WTC11 (cell line): Measurements from ENCODE around the gene ACBD3. TPM values are rescaled to one million over a fixed set of nuclear protein-coding genes. Genes with fewer than 3 reads are reported as not detected.

Source experiments
- ATAC-seq: fragments of 200-7000 bp; cut with Tn5 transposase; 2 replicates; pipeline ENCODE4 v1.10.0; 2021; ENCODE audit warnings: mild to moderate bottlenecking, moderate library complexity
- CTCF ChIA-PET: fragments of 300-600 bp; sonication (Branson Sonifier 250); formaldehyde crosslinking; loops from one replicate; lab custom pipeline; 2021; ENCODE audit warnings: antibody characterized with exemption; lab: Charles Lee
- POLR2A ChIA-PET: fragments of 350-600 bp; sonication (Branson Sonifier 250); formaldehyde crosslinking; loops from one replicate; lab custom pipeline; 2021; ENCODE audit warnings: antibody characterized with exemption; lab: Charles Lee
- DNase-seq: peaks from one replicate; pipeline ENCODE4 v3.0.0; 2021; ENCODE audit warnings: low spot score
- H3K27ac Mint-ChIP-seq: 2 replicates; pipeline ENCODE4 v1.8.0; 2021; ENCODE audit warnings: mixed read lengths
- H3K27me3 Mint-ChIP-seq: 2 replicates; pipeline ENCODE4 v1.8.0; 2021; ENCODE audit warnings: low read depth, mild to moderate bottlenecking, moderate library complexity, mixed read lengths
- H3K36me3 Mint-ChIP-seq: 2 replicates; pipeline ENCODE4 v1.8.0; 2021; ENCODE audit warnings: mixed read lengths
- H3K4me1 Mint-ChIP-seq: 2 replicates; pipeline ENCODE4 v1.8.0; 2022; ENCODE audit warnings: mixed read lengths
- H3K4me3 Mint-ChIP-seq: 2 replicates; pipeline ENCODE4 v1.8.0; 2021; ENCODE audit warnings: mild to moderate bottlenecking, moderate library complexity, mixed read lengths
- H3K9me3 Mint-ChIP-seq: 2 replicates; pipeline ENCODE4 v1.8.0; 2021; ENCODE audit warnings: mixed read lengths
- CREM ChIP-seq: sonication (generic); formaldehyde crosslinking; IDR thresholded peaks from 2 replicates; pipeline ENCODE4 v1.8.1; 2022; ENCODE audit warnings: mild to moderate bottlenecking, missing genetic modification reagents, moderate library complexity
- ELF4 ChIP-seq: sonication (generic); formaldehyde crosslinking; IDR thresholded peaks from 2 replicates; pipeline ENCODE4 v1.8.1; 2022; ENCODE audit warnings: low read depth, mild to moderate bottlenecking, moderate library complexity, missing genetic modification reagents
- ETV6 ChIP-seq: sonication (generic); formaldehyde crosslinking; IDR thresholded peaks from 2 replicates; pipeline ENCODE4 v1.8.1; 2022; ENCODE audit warnings: mild to moderate bottlenecking, missing genetic modification reagents
- FOXJ3 ChIP-seq: sonication (generic); formaldehyde crosslinking; IDR thresholded peaks from 2 replicates; pipeline ENCODE4 v1.9.0; 2021; ENCODE audit warnings: missing genetic modification reagents, mild to moderate bottlenecking, borderline replicate concordance
- GTF2I ChIP-seq: fragments of 250-450 bp; sonication (Bioruptor Pico); conservative IDR thresholded peaks from 2 replicates; pipeline ENCODE4 v1.4.0; 2021; ENCODE audit warnings: mild to moderate bottlenecking
- NFE2L1 ChIP-seq: sonication (generic); formaldehyde crosslinking; IDR thresholded peaks from 2 replicates; pipeline ENCODE4 v1.8.1; 2023; ENCODE audit warnings: missing genetic modification reagents
- SOX15 ChIP-seq: fragments of 250-450 bp; sonication (Bioruptor Pico); IDR thresholded peaks from 2 replicates; pipeline ENCODE4 v1.9.0; 2021; ENCODE audit warnings: mild to moderate bottlenecking
- SP1 ChIP-seq: sonication (generic); formaldehyde crosslinking; conservative IDR thresholded peaks from 2 replicates; pipeline ENCODE4 v1.8.1; 2022; ENCODE audit warnings: missing genetic modification reagents
- TCF7 ChIP-seq: sonication (generic); formaldehyde crosslinking; IDR thresholded peaks from 2 replicates; pipeline ENCODE4 v1.8.0; 2022; ENCODE audit warnings: mild to moderate bottlenecking, low read depth, missing genetic modification reagents, moderate library complexity
- TEAD1 ChIP-seq: sonication (generic); formaldehyde crosslinking; IDR thresholded peaks from 2 replicates; pipeline ENCODE4 v1.8.0; 2022; ENCODE audit warnings: mild to moderate bottlenecking, missing genetic modification reagents
- ZNF121 ChIP-seq: sonication (generic); formaldehyde crosslinking; IDR thresholded peaks from 2 replicates; pipeline ENCODE4 v1.8.0; 2023; ENCODE audit warnings: missing genetic modification reagents
- total RNA-seq: library from RNA; stranded (reverse); gene quantifications from 3 replicates; pipeline ENCODE4 v1.2.3, GENCODE V29; 2021
- TF ChIP-seq, protein P1 (sequence below): fragments of 250-450 bp; sonication (Bioruptor Pico); IDR thresholded peaks from 2 replicates; pipeline ENCODE4 v1.8.0; 2021; ENCODE audit warnings: mild to moderate bottlenecking
- TF ChIP-seq, protein P2 (sequence below): sonication (generic); formaldehyde crosslinking; IDR thresholded peaks from 2 replicates; pipeline ENCODE4 v1.8.0; 2022; ENCODE audit warnings: mild to moderate bottlenecking, missing genetic modification reagents
- TF ChIP-seq, protein P3 (sequence below): sonication (generic); formaldehyde crosslinking; IDR thresholded peaks from 2 replicates; pipeline ENCODE4 v1.8.1; 2023; ENCODE audit warnings: mild to moderate bottlenecking, missing genetic modification reagents
- TF ChIP-seq, protein P4 (sequence below): sonication (generic); formaldehyde crosslinking; conservative IDR thresholded peaks from 2 replicates; pipeline ENCODE4 v1.8.1; 2022; ENCODE audit warnings: mild to moderate bottlenecking, missing genetic modification reagents

The ACBD3 gene
- total RNA-seq, 1 experiment from 2014 or later, result 38.9 TPM

DNA sequence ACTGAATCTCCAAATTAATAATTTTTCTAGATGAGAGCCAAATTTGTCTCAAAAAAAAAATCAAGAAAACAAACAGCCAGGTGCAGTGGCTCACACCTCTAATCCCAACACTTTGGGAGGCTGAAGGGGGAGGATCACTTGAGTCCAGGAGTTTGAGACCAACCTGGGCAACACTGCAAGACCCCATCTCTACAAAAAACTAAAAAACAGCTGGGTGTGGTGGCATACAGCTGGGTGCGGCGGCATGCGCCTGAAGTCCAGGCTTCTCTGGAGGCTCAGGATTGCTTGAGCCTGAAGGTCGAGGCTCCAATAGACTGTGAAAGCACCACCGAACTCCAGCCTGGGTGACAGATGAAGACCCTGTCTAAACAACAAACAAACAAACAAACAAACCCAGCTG lies 14.0 kb downstream of the ACBD3 start:
- no peaks in the 10 kb centered on the region for H3K4me1 Mint-ChIP-seq
- peaks cover 4% of the 10 kb centered on the region; the same call in 1 of the 2 replicates for H3K9me3 Mint-ChIP-seq
- ATAC-seq (no peak), DNase-seq (no peak)
- H3K27ac Mint-ChIP-seq, result peak overlapping the region; percentile 60; the same call in 1 of the 2 replicates
- H3K36me3 Mint-ChIP-seq, result peaks cover 7% of the 10 kb centered on the region
- POLR2A ChIA-PET, result no interaction called here
- no peak overlapping the region for H3K4me3 Mint-ChIP-seq
- no peaks in the 10 kb centered on the region for H3K27me3 Mint-ChIP-seq
- CTCF ChIA-PET, result interaction anchor here (1.0 to 2.1 kb wide), 2 partner anchors 47 to 236 kb away, joined by 3 to 7 read pairs; partner anchors contain the start of gene PARP1
- TF ChIP-seq ZNF121 (CRISPR knock-in tag) (peak; percentile 68; the same call in 1 of the 2 replicates), GTF2I (CRISPR knock-in tag) (no peak)

DNA sequence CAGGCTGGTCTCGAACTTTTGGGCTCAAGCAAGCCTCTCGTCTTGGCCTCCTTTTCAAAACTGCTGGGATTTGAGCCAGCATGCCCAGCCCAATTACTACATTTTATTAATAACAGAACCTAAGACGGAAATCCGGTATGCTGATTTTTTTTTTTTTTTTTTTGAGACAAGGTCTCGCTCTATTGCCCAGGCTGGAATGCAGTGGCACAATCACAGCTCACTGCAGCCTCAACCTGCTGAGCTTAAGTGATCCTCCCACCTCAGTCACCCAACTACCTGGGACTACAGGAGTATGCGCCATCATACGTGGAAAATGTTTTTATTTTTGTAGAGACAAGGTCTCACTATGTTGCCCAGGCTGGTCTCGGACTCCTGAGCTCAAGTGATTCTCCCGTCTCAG lies 20.2 kb downstream of the ACBD3 start:
- ChIA-PET CTCF (interaction anchor here (1.4 to 2.4 kb wide), 2 partner anchors 41 to 102 kb away, joined by 3 to 10 read pairs; no protein-coding TSS in a partner anchor), POLR2A (no interaction called here)
- H3K36me3 Mint-ChIP-seq, result peaks cover 31% of the 10 kb centered on the region
- H3K27me3 Mint-ChIP-seq, result no peaks in the 10 kb centered on the region
- H3K27ac Mint-ChIP-seq, result no peak overlapping the region
- no peaks in the 10 kb centered on the region for H3K4me1 Mint-ChIP-seq
- no peak overlapping the region for H3K4me3 Mint-ChIP-seq
- TF ChIP-seq, protein P1, sequence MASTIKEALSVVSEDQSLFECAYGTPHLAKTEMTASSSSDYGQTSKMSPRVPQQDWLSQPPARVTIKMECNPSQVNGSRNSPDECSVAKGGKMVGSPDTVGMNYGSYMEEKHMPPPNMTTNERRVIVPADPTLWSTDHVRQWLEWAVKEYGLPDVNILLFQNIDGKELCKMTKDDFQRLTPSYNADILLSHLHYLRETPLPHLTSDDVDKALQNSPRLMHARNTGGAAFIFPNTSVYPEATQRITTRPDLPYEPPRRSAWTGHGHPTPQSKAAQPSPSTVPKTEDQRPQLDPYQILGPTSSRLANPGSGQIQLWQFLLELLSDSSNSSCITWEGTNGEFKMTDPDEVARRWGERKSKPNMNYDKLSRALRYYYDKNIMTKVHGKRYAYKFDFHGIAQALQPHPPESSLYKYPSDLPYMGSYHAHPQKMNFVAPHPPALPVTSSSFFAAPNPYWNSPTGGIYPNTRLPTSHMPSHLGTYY (CRISPR knock-in tag), result no peak
- no peak for TF ChIP-seq TEAD1 (CRISPR knock-in tag)
- no peak for TF ChIP-seq ELF4 (CRISPR knock-in tag)
- TF ChIP-seq CREM (CRISPR knock-in tag), result no peak
- TF ChIP-seq SOX15 (CRISPR knock-in tag), result no peak
- TF ChIP-seq, protein P2, sequence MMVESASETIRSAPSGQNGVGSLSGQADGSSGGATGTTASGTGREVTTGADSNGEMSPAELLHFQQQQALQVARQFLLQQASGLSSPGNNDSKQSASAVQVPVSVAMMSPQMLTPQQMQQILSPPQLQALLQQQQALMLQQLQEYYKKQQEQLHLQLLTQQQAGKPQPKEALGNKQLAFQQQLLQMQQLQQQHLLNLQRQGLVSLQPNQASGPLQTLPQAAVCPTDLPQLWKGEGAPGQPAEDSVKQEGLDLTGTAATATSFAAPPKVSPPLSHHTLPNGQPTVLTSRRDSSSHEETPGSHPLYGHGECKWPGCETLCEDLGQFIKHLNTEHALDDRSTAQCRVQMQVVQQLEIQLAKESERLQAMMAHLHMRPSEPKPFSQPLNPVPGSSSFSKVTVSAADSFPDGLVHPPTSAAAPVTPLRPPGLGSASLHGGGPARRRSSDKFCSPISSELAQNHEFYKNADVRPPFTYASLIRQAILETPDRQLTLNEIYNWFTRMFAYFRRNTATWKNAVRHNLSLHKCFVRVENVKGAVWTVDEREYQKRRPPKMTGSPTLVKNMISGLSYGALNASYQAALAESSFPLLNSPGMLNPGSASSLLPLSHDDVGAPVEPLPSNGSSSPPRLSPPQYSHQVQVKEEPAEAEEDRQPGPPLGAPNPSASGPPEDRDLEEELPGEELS, result no peak
- no peak for TF ChIP-seq GTF2I (CRISPR knock-in tag)
- no peak for TF ChIP-seq NFE2L1 (CRISPR knock-in tag)
- TF ChIP-seq, protein P3, sequence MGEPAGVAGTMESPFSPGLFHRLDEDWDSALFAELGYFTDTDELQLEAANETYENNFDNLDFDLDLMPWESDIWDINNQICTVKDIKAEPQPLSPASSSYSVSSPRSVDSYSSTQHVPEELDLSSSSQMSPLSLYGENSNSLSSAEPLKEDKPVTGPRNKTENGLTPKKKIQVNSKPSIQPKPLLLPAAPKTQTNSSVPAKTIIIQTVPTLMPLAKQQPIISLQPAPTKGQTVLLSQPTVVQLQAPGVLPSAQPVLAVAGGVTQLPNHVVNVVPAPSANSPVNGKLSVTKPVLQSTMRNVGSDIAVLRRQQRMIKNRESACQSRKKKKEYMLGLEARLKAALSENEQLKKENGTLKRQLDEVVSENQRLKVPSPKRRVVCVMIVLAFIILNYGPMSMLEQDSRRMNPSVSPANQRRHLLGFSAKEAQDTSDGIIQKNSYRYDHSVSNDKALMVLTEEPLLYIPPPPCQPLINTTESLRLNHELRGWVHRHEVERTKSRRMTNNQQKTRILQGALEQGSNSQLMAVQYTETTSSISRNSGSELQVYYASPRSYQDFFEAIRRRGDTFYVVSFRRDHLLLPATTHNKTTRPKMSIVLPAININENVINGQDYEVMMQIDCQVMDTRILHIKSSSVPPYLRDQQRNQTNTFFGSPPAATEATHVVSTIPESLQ (CRISPR knock-in tag), result no peak
- no peak for TF ChIP-seq FOXJ3 (CRISPR knock-in tag)
- TF ChIP-seq ETV6 (CRISPR knock-in tag), result no peak
- TF ChIP-seq, protein P4, sequence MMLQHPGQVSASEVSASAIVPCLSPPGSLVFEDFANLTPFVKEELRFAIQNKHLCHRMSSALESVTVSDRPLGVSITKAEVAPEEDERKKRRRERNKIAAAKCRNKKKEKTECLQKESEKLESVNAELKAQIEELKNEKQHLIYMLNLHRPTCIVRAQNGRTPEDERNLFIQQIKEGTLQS (CRISPR knock-in tag), result no peak
- TF ChIP-seq TCF7 (CRISPR knock-in tag), result no peak
- TF ChIP-seq SP1 (CRISPR knock-in tag), result no peak
- ATAC-seq, result no peak
- H3K9me3 Mint-ChIP-seq, result no peaks in the 10 kb centered on the region
- DNase-seq, result no peak

DNA sequence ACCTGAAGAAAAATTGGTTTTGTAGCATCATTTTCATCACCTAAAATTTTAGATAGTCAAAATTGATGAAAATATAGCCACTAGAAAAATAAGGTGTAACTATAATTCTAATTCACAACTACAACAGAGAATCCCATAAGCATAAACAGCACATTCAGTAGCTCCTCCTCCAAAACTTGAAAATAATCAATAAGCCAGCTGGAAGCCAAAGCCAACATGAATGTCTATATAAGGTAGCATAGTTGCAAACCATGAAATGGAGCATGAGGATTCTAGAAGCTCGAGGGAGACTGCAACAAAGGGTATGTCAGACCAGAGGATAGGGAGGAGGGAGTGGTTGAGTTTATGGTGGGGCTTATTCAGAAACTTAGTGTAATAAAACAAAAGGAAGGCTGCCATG lies 22.4 kb downstream of the ACBD3 start:
- POLR2A ChIA-PET, result interaction anchor here (0.6 to 1.0 kb wide), 2 partner anchors 22 to 119 kb away, joined by 3 read pairs; no protein-coding TSS in a partner anchor
- no peak for TF ChIP-seq GTF2I (CRISPR knock-in tag)
- H3K36me3 Mint-ChIP-seq, result peaks cover 41% of the 10 kb centered on the region
- no peak for ATAC-seq
- H3K27ac Mint-ChIP-seq, result no peak overlapping the region
- no peaks in the 10 kb centered on the region for H3K27me3 Mint-ChIP-seq
- H3K4me3 Mint-ChIP-seq, result no peak overlapping the region
- H3K4me1 Mint-ChIP-seq, result no peaks in the 10 kb centered on the region
- H3K9me3 Mint-ChIP-seq, result no peaks in the 10 kb centered on the region
- CTCF ChIA-PET, result no interaction called here
- no peak for DNase-seq
